ENCODE measurements around the gene HBB.
"Not testable (repeated sequence)": the region's sequence is repeated elsewhere in the genome, so short reads cannot be mapped to it uniquely, and the experiment has no call there.

Gene HBB

GRCh38 chr11:5226732-5227310 lies at the start of gene HBB:
Gene HBB (minus strand): TSS chr11:5227071. CDS start chr11:5227021, 50 bp downstream.
- no peak for DNase-seq (ENCODE audit: low spot score)

DNA sequence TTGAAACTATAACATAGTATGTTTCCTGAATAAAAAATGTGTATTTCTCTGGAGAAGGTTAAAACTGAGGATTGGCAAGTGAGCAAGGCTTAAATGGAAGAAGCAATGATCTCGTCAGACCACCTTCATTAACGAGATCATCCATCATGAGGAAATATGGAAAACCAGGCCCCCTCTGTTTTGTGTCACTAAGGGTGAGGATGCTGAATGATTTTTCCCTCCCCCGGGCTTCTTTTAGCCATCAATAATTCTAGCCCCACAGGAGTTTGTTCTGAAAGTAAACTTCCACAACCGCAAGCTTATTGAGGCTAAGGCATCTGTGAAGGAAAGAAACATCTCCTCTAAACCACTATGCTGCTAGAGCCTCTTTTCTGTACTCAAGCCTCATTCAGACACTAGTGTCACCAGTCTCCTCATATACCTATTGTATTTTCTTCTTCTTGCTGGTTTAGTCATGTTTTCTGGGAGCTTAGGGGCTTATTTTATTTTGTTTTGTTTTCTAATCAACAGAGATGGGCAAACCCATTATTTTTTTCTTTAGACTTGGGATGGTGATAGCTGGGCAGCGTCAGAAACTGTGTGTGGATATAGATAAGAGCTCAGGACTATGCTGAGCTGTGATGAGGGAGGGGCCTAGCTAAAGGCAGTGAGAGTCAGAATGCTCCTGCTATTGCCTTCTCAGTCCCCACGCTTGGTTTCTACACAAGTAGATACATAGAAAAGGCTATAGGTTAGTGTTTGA lies 48.7 kb upstream of the HBB start:
- no peak for DNase-seq (ENCODE audit: low spot score)

- DNase-seq (ENCODE audit: low spot score), result no peak
These were observed 47.5 kb upstream of the HBB start for GRCh38 chr11:5274395-5274794.

- no peak for DNase-seq (ENCODE audit: low spot score)
These were observed 45.6 kb upstream of the HBB start for GRCh38 chr11:5272395-5273017.

DNA sequence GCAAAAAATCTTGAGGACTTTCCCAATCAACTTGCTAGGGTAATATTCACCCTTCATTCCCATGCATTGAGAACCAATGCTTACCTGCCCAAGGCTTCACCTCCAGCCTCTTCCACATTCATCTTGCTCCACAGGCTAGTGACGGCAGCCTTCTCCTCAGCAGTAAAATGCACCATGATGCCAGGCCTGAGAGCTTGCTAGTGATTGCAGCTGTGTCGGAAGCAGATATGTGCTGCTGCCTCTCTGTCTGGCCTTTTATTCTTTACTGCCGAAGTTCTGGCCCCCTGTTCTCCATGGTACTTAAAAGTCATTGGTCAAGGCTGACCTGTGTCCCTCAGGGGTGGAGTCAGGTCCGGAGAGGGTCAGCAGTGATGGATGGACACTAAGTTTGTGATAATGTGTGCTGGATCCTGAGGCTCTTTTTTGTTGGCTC lies 42.9 kb upstream of the HBB start, which contains the start of gene HBE1:
TSS of gene HBE1 (minus strand) at position 231 of the 433 bp plus-strand sequence. CDS start at position 176, 55 bp downstream.
- no peak for DNase-seq (ENCODE audit: low spot score)

DNA sequence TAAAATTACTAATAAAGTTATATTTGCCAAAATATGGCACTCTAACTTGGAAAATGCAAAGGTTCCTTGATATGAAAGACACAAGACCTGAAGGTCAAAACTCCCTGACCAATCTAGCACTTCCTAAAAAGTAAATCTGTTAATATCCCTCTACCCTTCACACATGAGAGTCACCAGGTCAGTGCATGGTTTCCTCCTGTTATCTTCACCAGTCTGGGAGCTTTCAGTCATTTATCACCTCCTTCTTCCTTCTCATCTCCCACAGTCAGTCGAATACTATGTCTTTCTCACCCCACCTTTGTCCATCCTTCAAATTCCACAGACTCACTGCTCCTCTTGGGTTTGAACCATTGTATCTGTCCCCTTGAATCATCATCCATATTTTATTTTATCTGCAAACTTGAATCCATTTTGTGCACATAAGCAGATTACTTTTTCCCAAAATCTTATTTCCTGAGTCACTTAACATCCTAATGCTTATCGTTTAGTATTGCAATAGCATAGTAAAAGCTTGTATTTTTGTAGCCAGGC lies 40.2 kb upstream of the HBB start:
- DNase-seq (ENCODE audit: low spot score), result no peak

DNA sequence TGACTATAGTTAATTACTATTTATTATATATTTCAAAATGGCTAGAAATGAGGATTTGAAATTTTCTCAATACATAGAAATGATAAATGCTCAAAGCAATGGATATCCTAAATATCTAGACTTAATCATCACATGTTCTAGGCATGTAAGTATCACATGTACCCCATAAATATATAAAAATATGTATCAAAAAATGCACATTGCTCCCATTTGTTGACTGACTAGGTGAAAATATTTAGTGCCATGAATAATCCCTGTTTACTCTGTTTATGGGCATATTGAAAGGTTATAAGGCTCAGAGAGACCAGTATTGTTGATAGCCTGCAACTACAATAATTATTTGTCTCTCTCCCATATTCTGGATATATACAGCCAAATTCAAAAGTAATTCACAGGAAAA lies 39.7 kb upstream of the HBB start:
- DNase-seq (ENCODE audit: low spot score), result no peak

- no peak for DNase-seq (ENCODE audit: low spot score)
These were observed 39.0 kb upstream of the HBB start for GRCh38 chr11:5265832-5266231.

GRCh38 chr11:5258543-5259262 lies 31.8 kb upstream of the HBB start:
- DNase-seq (ENCODE audit: low spot score), result no peak

GRCh38 chr11:5257296-5257695 lies 30.4 kb upstream of the HBB start:
- no peak for DNase-seq (ENCODE audit: low spot score)

GRCh38 chr11:5254646-5255413 lies 28.0 kb upstream of the HBB start, which contains the start of gene HBG2:
Gene HBG2 (minus strand): TSS chr11:5254781. CDS start chr11:5254728, 53 bp downstream.
- not testable (repeated sequence) for DNase-seq (ENCODE audit: low spot score)

DNA sequence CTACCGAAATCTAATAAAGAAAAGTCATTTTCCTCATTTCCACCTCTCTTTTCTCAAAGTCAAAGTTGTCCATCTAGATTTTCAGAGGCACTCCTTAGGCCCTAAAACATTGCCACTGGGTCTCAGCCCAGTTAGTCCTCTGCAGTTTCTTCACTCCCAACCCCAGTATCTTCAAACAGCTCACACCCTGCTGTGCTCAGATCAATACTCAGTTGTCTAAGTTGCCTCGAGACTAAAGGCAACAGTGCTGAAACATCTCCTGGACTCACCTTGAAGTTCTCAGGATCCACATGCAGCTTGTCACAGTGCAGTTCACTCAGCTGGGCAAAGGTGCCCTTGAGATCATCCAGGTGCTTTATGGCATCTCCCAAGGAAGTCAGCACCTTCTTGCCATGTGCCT lies 27.2 kb upstream of the HBB start:
- not testable (repeated sequence) for DNase-seq (ENCODE audit: low spot score)

DNA sequence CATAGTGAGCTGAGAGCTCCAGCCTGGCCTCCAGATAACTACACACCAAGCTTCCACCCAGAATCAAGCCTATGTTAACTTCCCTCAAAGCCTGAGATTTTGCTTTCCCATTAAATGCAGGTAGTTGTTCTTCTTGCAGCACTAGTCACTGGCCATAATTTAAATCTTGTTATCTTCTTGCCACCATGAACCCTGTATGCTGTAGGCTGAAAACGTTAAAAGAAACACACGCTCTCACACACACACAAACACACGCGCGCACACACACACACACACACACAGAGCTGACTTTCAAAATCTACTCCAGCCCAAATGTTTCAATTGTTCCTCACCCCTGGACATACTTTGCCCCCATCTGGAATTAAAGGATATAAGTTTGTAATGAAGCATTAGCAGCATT lies 26.6 kb upstream of the HBB start:
- DNase-seq (ENCODE audit: low spot score), result not testable (repeated sequence)

GRCh38 chr11:5252919-5253265 lies 26.0 kb upstream of the HBB start:
- no peak for DNase-seq (ENCODE audit: low spot score)

DNA sequence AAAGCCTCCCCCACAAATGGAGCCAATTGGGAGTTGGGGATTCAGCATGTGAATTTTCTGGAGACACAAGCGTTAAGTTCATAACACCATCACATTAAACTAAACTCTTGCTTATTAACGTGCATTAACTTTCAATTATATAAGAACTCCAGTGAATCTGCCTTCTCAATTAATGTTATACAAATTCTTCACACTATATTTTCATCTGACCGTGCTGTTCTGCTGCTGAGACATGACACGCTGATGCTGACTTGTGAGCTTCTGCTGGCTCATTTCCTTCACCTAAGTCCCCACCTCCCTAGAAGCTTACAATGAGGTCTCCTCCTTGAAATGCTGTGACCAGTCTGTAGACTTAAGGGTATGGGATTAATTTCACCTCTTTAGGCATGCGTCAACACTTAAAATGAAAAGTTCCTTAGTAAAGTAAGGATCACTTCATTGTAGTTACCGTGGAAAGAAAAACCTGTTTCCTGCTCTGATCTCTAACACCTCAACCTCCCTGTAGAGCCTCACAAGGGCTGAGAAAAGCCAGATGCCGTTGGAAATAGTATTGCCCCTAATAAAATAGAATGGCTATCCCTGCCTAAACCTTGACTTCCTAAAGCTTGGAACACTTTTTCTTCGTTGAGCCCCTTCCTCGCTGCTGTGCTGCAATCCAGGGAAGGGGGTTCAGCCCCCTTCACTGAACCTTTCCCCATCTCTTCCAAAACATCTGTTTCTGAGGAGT lies 25.5 kb upstream of the HBB start:
- DNase-seq (ENCODE audit: low spot score), result no peak

DNA sequence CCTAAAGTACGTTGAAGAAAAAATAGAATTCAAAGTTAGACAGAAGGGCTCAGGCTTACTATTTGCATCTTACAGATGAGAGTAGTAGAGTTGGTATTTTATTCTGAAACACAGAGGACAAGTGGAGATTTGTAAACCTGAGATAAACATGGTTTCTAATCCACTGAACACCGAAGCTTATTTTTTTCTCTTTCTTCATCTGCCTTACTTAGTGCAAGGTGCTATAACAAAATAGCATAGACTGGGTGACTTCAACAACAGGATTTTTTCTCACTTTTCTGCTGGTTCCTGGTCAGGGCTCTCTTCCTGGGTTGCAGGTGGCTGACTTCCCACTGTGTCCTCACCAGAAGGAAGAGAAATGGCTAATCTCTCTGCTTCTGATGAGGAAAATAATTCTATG lies 24.9 kb upstream of the HBB start:
- no peak for DNase-seq (ENCODE audit: low spot score)

DNA sequence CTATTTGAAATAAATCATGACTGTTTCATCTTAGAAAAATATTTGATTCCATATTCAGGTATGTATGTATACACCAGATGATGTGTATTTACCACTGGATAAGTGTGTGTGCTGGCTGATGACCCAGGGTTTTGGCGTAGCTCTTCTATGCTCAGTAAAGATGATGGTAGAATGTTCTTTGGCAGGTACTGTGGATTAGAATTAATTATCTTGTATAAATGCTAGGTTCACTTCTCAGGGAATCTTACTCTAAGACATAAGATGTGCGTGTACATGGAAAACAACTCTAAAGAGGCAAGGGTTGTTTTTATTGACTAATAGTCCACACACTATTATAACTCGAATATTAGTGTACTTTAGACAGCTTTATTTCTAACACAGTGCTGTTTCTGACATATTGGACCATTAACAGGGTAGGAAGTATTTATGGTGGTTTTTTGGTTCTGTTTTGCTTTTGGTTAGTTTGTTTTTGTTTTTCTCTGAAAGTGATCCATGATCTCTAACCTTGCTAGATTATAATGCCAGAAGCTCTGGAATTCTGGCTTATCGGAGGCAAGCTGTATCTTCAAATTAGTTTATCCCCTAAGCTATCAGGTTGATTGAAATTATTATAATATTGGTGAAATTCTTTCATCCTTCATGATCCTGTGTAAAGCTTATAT lies 23.8 kb upstream of the HBB start:
- no peak for DNase-seq (ENCODE audit: low spot score)

DNA sequence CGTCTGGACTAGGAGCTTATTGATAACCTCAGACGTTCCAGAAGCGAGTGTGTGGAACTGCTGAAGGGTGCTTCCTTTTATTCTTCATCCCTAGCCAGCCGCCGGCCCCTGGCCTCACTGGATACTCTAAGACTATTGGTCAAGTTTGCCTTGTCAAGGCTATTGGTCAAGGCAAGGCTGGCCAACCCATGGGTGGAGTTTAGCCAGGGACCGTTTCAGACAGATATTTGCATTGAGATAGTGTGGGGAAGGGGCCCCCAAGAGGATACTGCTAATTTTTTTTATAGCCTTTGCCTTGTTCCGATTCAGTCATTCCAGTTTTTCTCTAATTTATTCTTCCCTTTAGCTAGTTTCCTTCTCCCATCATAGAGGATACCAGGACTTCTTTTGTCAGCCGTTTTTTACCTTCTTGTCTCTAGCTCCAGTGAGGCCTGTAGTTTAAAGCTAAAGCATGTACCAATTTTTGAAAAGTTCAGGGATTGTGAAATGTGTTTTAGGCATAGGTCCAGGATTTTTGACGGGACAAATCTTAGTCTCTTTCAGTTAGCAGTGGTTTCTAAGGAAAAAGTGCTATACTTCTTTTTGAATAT lies 23.0 kb upstream of the HBB start, which contains the start of gene HBG1:
TSS of gene HBG1 (minus strand) at position 51 of the 590 bp plus-strand sequence. CDS start 53 bp downstream, outside the sequence.
- DNase-seq (ENCODE audit: low spot score), result not testable (repeated sequence)

- DNase-seq (ENCODE audit: low spot score), result not testable (repeated sequence)
These were observed 21.6 kb upstream of the HBB start for GRCh38 chr11:5248498-5248897.
